K562 (cell line): ENCODE measurements around the gene KRAS. TPM values are rescaled to one million over a fixed set of nuclear protein-coding genes. Genes with fewer than 3 reads are reported as not detected.
"Not testable (repeated sequence)": the region's sequence is repeated elsewhere in the genome, so short reads cannot be mapped to it uniquely, and the experiment has no call there.

Experiments used
- ATAC-seq: fragments of 200-7000 bp; cut with Tn5 transposase; 3 replicates; pipeline ENCODE4 v1.9.1; 2020; ENCODE audit warnings: moderate library complexity
- BruUV-seq: library from RNA; stranded (reverse); fragments of 400-500 nt; replicated peaks from 2 replicates; lab custom pipeline; 2021; lab: Mats Ljungman, UMichigan
- CTCF ChIA-PET: fragments of 300-600 bp; formaldehyde crosslinking; extraction: SDS; loops from one replicate; lab custom pipeline; 2021; ENCODE audit warnings: low intra/inter-chr PET ratio; lab: Yijun Ruan, JAX
- POLR2A ChIA-PET: fragments of 300-600, 350-650 bp; sonication (Branson Sonifier 250); formaldehyde crosslinking; extraction: SDS; loops from one replicate; lab custom pipeline; 2021; ENCODE audit warnings: antibody characterized with exemption, inconsistent platforms; lab: Yijun Ruan, JAX
- DNase-seq, 4 experiments: peaks; one replicate each; pipeline versions ENCODE4 v3.0.0 to v3.0.0-alpha.2; 2011 to 2018; ENCODE audit warnings: low spot score in 3 of 4, mixed read lengths in 3 of 4; ENCODE audit errors: extremely low read depth in 1 of 4
- FAIRE-seq: peaks from 2 replicates; lab custom pipeline; 2011; peaks lifted over from hg19 to GRCh38; lab: Jason Lieb, UNC
- H2AFZ ChIP-seq: 2 replicates; pipeline ENCODE4 v1.6.0; 2011; ENCODE audit warnings: low read depth, low read length, control low read depth, inconsistent platforms
- H3K27ac ChIP-seq: fragments of 200-600 bp; 3 replicates; pipeline ENCODE4 v1.8.0; 2011; ENCODE audit warnings: low read depth, mild to moderate bottlenecking, control low read depth, inconsistent platforms, low read length, moderate library complexity, mixed read lengths; ENCODE audit errors: extremely low read depth
- H3K27me3 ChIP-seq, 2 experiments: fragments of 300-600 bp in 1 of 2; 2 replicates in 1 of 2; 3 replicates in 1 of 2; pipeline versions ENCODE4 v1.6.0 to v1.8.0; 2011; ENCODE audit warnings: inconsistent platforms in 2 of 2, low read length in 2 of 2, mild to moderate bottlenecking in 1 of 2, mixed read lengths in 1 of 2, moderate library complexity in 1 of 2; ENCODE audit not compliant: control insufficient read depth in 2 of 2, insufficient read depth in 2 of 2
- H3K36me3 ChIP-seq: fragments of 300-600 bp; 3 replicates; pipeline ENCODE4 v1.8.0; 2011; ENCODE audit warnings: mild to moderate bottlenecking, low read length, inconsistent platforms; ENCODE audit not compliant: control insufficient read depth, insufficient read depth
- H3K4me1 ChIP-seq, 2 experiments: fragments of 200-600 bp in 1 of 2; replicated peaks in 1 of 2; 2 replicates in 1 of 2; 3 replicates in 1 of 2; pipeline versions ENCODE4 v1.5.1 to v1.8.0; 2011; ENCODE audit warnings: inconsistent platforms in 2 of 2, low read length in 2 of 2, mild to moderate bottlenecking in 1 of 2, mixed read lengths in 1 of 2, moderate library complexity in 1 of 2; ENCODE audit not compliant: control insufficient read depth in 2 of 2, insufficient read depth in 2 of 2
- H3K4me2 ChIP-seq: 2 replicates; pipeline ENCODE4 v1.6.1; 2011; ENCODE audit warnings: low read length, control low read depth, inconsistent platforms, mixed read lengths; ENCODE audit not compliant: insufficient read depth
- H3K4me3 ChIP-seq: fragments of 200-600 bp; sonication (generic), shearing (Covaris generic); 2 replicates; pipeline ENCODE4 v1.5.1; 2016; ENCODE audit warnings: control low read depth, inconsistent platforms
- H3K79me2 ChIP-seq: fragments of 200-600 bp; 3 replicates; pipeline ENCODE4 v1.8.0; 2011; ENCODE audit warnings: low read length, inconsistent platforms; ENCODE audit not compliant: control insufficient read depth, insufficient read depth
- H3K9ac ChIP-seq, 2 experiments: 2 replicates each; pipeline versions ENCODE4 v1.6.0 to v1.6.1; 2011; ENCODE audit warnings: low read depth in 2 of 2, low read length in 2 of 2, control low read depth in 1 of 2, inconsistent platforms in 1 of 2, mild to moderate bottlenecking in 1 of 2, mixed read lengths in 1 of 2; ENCODE audit not compliant: insufficient read depth in 1 of 2
- H3K9me1 ChIP-seq: one replicate; pipeline ENCODE4 v1.6.0; 2011; ENCODE audit warnings: inconsistent platforms, mild to moderate bottlenecking, low read length, moderate library complexity; ENCODE audit not compliant: control insufficient read depth, insufficient read depth
- H3K9me3 ChIP-seq: replicated peaks from 2 replicates; pipeline ENCODE4 v1.5.1; 2011; ENCODE audit warnings: low read depth, low read length, inconsistent platforms; ENCODE audit not compliant: control insufficient read depth, insufficient read depth
- H4K20me1 ChIP-seq: replicated peaks from 2 replicates; pipeline ENCODE4 v1.6.1; 2011; ENCODE audit warnings: low read length, inconsistent platforms, mixed read lengths; ENCODE audit not compliant: control insufficient read depth, insufficient read depth
- EWSR1 ChIP-seq: fragments of 450-650 bp; IDR thresholded peaks from 2 replicates; pipeline ENCODE4 v1.6.1; 2018; ENCODE audit warnings: borderline replicate concordance, mild to moderate bottlenecking, low read depth, moderate library complexity; ENCODE audit not compliant: partially characterized antibody
- NCOA6 ChIP-seq: fragments of 450-650 bp; IDR thresholded peaks from 2 replicates; pipeline ENCODE4 v1.6.1; 2017; ENCODE audit warnings: mild to moderate bottlenecking
- RHOXF2B ChIP-seq: fragments of 250-450 bp; sonication (Bioruptor Pico); conservative IDR thresholded peaks from 2 replicates; pipeline ENCODE4 v1.5.1; 2021
- RNF219 ChIP-seq: fragments of 250-450 bp; sonication (Bioruptor Pico); IDR thresholded peaks from 2 replicates; pipeline ENCODE4 v1.5.0; 2022; ENCODE audit warnings: mild to moderate bottlenecking
- ZNF384 ChIP-seq: IDR thresholded peaks from 2 replicates; pipeline ENCODE4 v1.6.1; 2012; ENCODE audit warnings: low read depth, low read length, improper control_type of control experiment
- WGBS: fragments of 100-300 bp; shearing (Covaris generic); methylation state at CpG from one replicate; pipeline ENCODE4 v1.1.6; 2016; ENCODE audit warnings: low coverage, mixed read lengths; ENCODE audit not compliant: insufficient coverage; ENCODE audit errors: missing lambda C conversion rate; 5-methylcytosine and 5-hydroxymethylcytosine counted together
- in situ Hi-C: fragments of 300-500 bp; cut with MboI; formaldehyde crosslinking; loops from 4 replicates; pipeline ENCODE4 v1.15.0; 2018; ENCODE audit warnings: inconsistent platforms, mixed read lengths
- intact Hi-C: fragments of 100-400 bp; cut with micrococcal nuclease; formaldehyde crosslinking; loops from 2 replicates; pipeline ENCODE4 v1.14.2; 2022
- polyA plus RNA-seq, 8 experiments: library from polyadenylated mRNA; depleted of rRNA in 4 of 8; stranded (reverse) in 5 of 8; unstranded in 3 of 8; fragments of >200 nt; fragmentation: Nextera tagmentation in 2 of 8; fragmentation: Illumina TruSeq in 1 of 8; extraction: Ambion mirVana in 2 of 8; extraction: Trizol in 1 of 8; gene quantifications; 2 replicates each; pipeline versions ENCODE4 v1.2.1 to v1.2.3, GENCODE V29; 2011 to 2014; ENCODE audit warnings: inconsistent platforms in 1 of 8, missing spikeins in 1 of 8
- total RNA-seq, 7 experiments: library from RNA; depleted of rRNA in 6 of 7; stranded (reverse); fragments of >200 nt in 6 of 7; fragmentation: Illumina TruSeq in 2 of 7; extraction: Trizol in 2 of 7; gene quantifications; 2 replicates each; pipeline versions ENCODE4 v1.2.1 to v1.2.3, GENCODE V29; 2011 to 2021; ENCODE audit warnings: low replicate concordance in 1 of 7

KRAS gene
- total and polyA plus RNA-seq, 9 of the 15 experiments (the other 6 are each of a cell fraction or from before 2014, with no cell fraction given), result 7.2 to 21.2 (median 12.7) TPM

GRCh38 chr12:25293653-25294052, 42.9 kb upstream of the KRAS start:
- 4% methylated on average over 2 of the region's 2 CpGs for WGBS
- intact Hi-C loops, result no loop called here
- Histone ChIP-seq H3K9me1 (no peaks in the 10 kb centered on the region), H3K79me2 (no peaks in the 10 kb centered on the region), H3K9me3 (no peaks in the 10 kb centered on the region), H3K36me3 (no peaks in the 10 kb centered on the region), H3K9ac (no peak overlapping the region), H3K4me1 (no peaks in the 10 kb centered on the region), H3K27me3 (peaks cover 0 to 4% of the 10 kb centered on the region in 2 experiments; a peak in 1 of 5 replicates), H3K4me2 (no peak overlapping the region)
- CTCF ChIA-PET, result no interaction called here
- TF ChIP-seq NCOA6 (no peak), RNF219 (CRISPR knock-in tag) (no peak), EWSR1 (no peak), RHOXF2B (CRISPR knock-in tag) (no peak), ZNF384 (no peak)
- TF ChIP-seq, all 486 proteins: peak for 0
- no peaks in the 10 kb centered on the region for H4K20me1 ChIP-seq
- H3K4me3 ChIP-seq, result no peak overlapping the region
- H2AFZ ChIP-seq, result no peak overlapping the region
- DNase-seq, result no peak
- no peak overlapping the region for H3K27ac ChIP-seq
- no TSS peak for BruUV-seq
- no peak for FAIRE-seq
- ATAC-seq, result no peak
- in situ Hi-C loops, result no loop called here
- POLR2A ChIA-PET, result no interaction called here

- in situ Hi-C loops, H3K4me2 ChIP-seq, H3K9me3 ChIP-seq, H3K36me3 ChIP-seq, DNase-seq, H4K20me1 ChIP-seq, H3K27ac ChIP-seq, H3K4me1 ChIP-seq, H3K4me3 ChIP-seq, H3K9me1 ChIP-seq, ATAC-seq, BruUV-seq, H2AFZ ChIP-seq, H3K27me3 ChIP-seq, H3K79me2 ChIP-seq, intact Hi-C loops, CTCF ChIA-PET, H3K9ac ChIP-seq: not testable (repeated sequence)
- POLR2A ChIA-PET, result interaction anchor here (1.8 kb wide), 1 partner anchor 11 kb away, joined by 5 read pairs; no protein-coding TSS in a partner anchor
- peak; percentile 23 for FAIRE-seq
- 0% methylated on average over 5 of the region's 5 CpGs for WGBS
Measured at GRCh38 chr12:25292810-25293221, 42.1 kb upstream of the KRAS start.
